ENCODE results near the gene VTCN1.

VTCN1 gene

DNA sequence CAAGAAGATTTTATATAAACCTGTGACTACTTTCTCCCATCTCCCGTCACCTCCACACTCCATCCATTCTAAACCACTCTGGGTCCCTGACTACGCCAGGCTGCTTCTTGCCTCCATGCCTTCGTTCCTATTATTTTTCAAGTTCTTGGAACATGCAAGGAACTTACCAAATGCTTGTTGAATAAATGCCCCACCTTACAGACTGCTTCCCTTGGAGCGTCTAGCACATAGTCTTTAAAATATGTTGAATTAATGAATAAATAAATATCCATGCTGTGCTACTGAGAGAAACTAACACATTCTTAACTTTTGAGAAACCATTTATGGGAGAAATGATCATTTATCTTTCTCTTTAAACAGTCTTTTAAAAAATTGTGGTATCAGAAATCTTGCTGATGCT lies 27.6 kb downstream of the VTCN1 start:
- Histone ChIP-seq H3K36me3 (ENCODE audit: control insufficient read depth in 2 of 2, insufficient read depth in 1 of 2, low read length in 2 of 2) (no peaks in the 10 kb centered on the region), H3K4me3 (ENCODE audit: low read depth, low read length) (no peak overlapping the region), H3K4me1 (ENCODE audit: control insufficient read depth, insufficient read depth, low read length) (no peaks in the 10 kb centered on the region), H3K27ac (ENCODE audit: extremely low read depth, low read depth, low read length) (no peak overlapping the region), H3K9me3 (ENCODE audit: control insufficient read depth, insufficient read depth, low read depth, low read length) (no peaks in the 10 kb centered on the region)
- ChIA-PET CTCF (no interaction called here), POLR2A (no interaction called here)
- TF ChIP-seq KLF9 (tag by site-specific recombination; IDR thresholded peaks at IDR 0.05; ENCODE audit: low read depth), result no peak
- no peak for TF ChIP-seq ZNF660 (tag by site-specific recombination; IDR thresholded peaks at IDR 0.05)
- no peak for TF ChIP-seq ZNF707 (tag by site-specific recombination; IDR thresholded peaks at IDR 0.05)
- no peak for TF ChIP-seq ZNF404 (tag by site-specific recombination; IDR thresholded peaks at IDR 0.05)
- no peak for TF ChIP-seq ZNF747 (tag by site-specific recombination; IDR thresholded peaks at IDR 0.05)
- TF ChIP-seq ZNF768 (tag by site-specific recombination; IDR thresholded peaks at IDR 0.05), result no peak
- TF ChIP-seq ZNF16 (tag by site-specific recombination; IDR thresholded peaks at IDR 0.05; ENCODE audit: low read depth), result no peak
- TF ChIP-seq ZSCAN23 (tag by site-specific recombination; IDR thresholded peaks at IDR 0.05), result no peak
- no peak for TF ChIP-seq GLIS2 (tag by site-specific recombination; IDR thresholded peaks at IDR 0.05)
- TF ChIP-seq ZNF366 (tag by site-specific recombination; conservative IDR thresholded peaks at IDR 0.05), result no peak
- TF ChIP-seq SCRT2 (tag by site-specific recombination; IDR thresholded peaks at IDR 0.05), result no peak

DNA sequence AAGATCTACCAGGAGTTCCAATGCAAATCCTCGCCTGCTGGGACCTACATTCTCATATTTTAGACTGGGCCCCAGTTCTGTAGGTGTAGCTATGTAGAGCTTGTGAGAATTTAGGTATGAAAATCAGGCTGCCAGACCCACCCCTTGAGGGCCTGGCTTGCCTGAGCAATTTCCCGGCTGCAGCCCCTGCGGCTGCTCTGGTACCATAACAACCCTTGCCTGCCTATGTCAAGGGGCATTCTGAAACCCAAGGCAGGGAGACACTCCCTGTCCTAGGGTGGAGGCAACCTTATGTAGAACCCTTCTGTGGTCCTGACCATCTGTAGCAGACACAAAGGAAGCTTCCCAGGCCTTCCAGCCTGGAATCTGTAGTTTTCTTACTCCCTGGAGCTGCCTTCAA lies 28.4 kb downstream of the VTCN1 start:
- TF ChIP-seq ZNF266 (tag by site-specific recombination; IDR thresholded peaks at IDR 0.05; ENCODE audit: low read depth) (no peak), ZNF404 (tag by site-specific recombination; IDR thresholded peaks at IDR 0.05) (no peak), ZNF660 (tag by site-specific recombination; IDR thresholded peaks at IDR 0.05) (no peak), ZBTB20 (tag by site-specific recombination; IDR thresholded peaks at IDR 0.05) (no peak)
- H3K36me3 ChIP-seq (ENCODE audit: control insufficient read depth in 2 of 2, insufficient read depth in 1 of 2, low read length in 2 of 2), result no peaks in the 10 kb centered on the region
- H3K4me1 ChIP-seq (ENCODE audit: control insufficient read depth, insufficient read depth, low read length), result no peaks in the 10 kb centered on the region
- no peak overlapping the region for H3K27ac ChIP-seq (ENCODE audit: extremely low read depth, low read depth, low read length)
- POLR2A ChIA-PET, result interaction anchor here (0.9 kb wide), 1 partner anchor 35 kb away, joined by 4 read pairs; no protein-coding TSS in a partner anchor
- CTCF ChIA-PET, result interaction anchor here (1.7 kb wide), 1 partner anchor 54 kb away, joined by 5 read pairs; no protein-coding TSS in a partner anchor
- no peaks in the 10 kb centered on the region for H3K9me3 ChIP-seq (ENCODE audit: control insufficient read depth, insufficient read depth, low read depth, low read length)
- no peak overlapping the region for H3K4me3 ChIP-seq (ENCODE audit: low read depth, low read length)

DNA sequence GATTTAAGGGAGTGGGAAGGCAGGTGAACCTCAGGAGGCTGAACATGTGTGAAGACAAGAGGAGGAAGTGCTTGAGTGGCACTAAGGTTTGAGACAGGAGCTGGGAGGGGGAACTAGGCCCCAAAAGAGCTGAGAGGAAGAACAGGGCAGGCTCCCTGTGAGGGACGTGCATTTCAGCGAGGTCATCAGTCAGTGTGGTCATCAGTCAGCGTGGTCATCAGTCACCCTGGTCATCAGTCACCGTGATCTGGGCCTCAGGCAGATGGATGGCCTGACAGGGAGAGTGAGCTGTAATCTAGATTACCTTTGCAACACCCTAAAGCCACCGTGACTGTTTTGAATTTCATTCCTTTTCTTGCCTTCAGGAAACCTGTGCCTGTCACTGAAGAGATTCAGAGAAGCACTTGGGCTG lies 29.1 kb downstream of the VTCN1 start:
- no peaks in the 10 kb centered on the region for H3K9me3 ChIP-seq (ENCODE audit: control insufficient read depth, insufficient read depth, low read depth, low read length)
- CTCF ChIA-PET, result interaction anchor here (0.9 to 1.7 kb wide), 4 partner anchors 14 to 353 kb away, joined by 4 to 5 read pairs (median 5); no protein-coding TSS in a partner anchor
- H3K4me3 ChIP-seq (ENCODE audit: low read depth, low read length), result no peak overlapping the region
- no peaks in the 10 kb centered on the region for H3K4me1 ChIP-seq (ENCODE audit: control insufficient read depth, insufficient read depth, low read length)
- no peaks in the 10 kb centered on the region for H3K36me3 ChIP-seq (ENCODE audit: control insufficient read depth in 2 of 2, insufficient read depth in 1 of 2, low read length in 2 of 2)
- no peak overlapping the region for H3K27ac ChIP-seq (ENCODE audit: extremely low read depth, low read depth, low read length)
- POLR2A ChIA-PET, result interaction anchor here (0.9 kb wide), 1 partner anchor 34 kb away, joined by 4 read pairs; no protein-coding TSS in a partner anchor
- TF ChIP-seq ZNF830 (tag by site-specific recombination; IDR thresholded peaks at IDR 0.05; ENCODE audit: low read depth) (no peak), YY2 (tag by site-specific recombination; IDR thresholded peaks at IDR 0.05) (no peak), ZNF146 (tag by site-specific recombination; IDR thresholded peaks at IDR 0.05) (no peak), SCRT1 (tag by site-specific recombination; IDR thresholded peaks at IDR 0.05; ENCODE audit: borderline replicate concordance) (no peak), HOXD13 (CRISPR knock-in tag; IDR thresholded peaks at IDR 0.05; ENCODE audit: borderline replicate concordance) (no peak), ZNF660 (tag by site-specific recombination; IDR thresholded peaks at IDR 0.05) (peak; percentile 76; the same call in 1 of the 2 replicates), ZNF596 (tag by site-specific recombination; IDR thresholded peaks at IDR 0.05) (no peak), ZIC2 (tag by site-specific recombination; IDR thresholded peaks at IDR 0.05) (no peak), ZNF654 (tag by site-specific recombination; IDR thresholded peaks at IDR 0.05; ENCODE audit: low read depth) (no peak)
- TF ChIP-seq, protein P1, sequence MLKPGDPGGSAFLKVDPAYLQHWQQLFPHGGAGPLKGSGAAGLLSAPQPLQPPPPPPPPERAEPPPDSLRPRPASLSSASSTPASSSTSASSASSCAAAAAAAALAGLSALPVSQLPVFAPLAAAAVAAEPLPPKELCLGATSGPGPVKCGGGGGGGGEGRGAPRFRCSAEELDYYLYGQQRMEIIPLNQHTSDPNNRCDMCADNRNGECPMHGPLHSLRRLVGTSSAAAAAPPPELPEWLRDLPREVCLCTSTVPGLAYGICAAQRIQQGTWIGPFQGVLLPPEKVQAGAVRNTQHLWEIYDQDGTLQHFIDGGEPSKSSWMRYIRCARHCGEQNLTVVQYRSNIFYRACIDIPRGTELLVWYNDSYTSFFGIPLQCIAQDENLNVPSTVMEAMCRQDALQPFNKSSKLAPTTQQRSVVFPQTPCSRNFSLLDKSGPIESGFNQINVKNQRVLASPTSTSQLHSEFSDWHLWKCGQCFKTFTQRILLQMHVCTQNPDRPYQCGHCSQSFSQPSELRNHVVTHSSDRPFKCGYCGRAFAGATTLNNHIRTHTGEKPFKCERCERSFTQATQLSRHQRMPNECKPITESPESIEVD (tag by site-specific recombination; IDR thresholded peaks at IDR 0.05), result no peak
- TF ChIP-seq, protein P2, sequence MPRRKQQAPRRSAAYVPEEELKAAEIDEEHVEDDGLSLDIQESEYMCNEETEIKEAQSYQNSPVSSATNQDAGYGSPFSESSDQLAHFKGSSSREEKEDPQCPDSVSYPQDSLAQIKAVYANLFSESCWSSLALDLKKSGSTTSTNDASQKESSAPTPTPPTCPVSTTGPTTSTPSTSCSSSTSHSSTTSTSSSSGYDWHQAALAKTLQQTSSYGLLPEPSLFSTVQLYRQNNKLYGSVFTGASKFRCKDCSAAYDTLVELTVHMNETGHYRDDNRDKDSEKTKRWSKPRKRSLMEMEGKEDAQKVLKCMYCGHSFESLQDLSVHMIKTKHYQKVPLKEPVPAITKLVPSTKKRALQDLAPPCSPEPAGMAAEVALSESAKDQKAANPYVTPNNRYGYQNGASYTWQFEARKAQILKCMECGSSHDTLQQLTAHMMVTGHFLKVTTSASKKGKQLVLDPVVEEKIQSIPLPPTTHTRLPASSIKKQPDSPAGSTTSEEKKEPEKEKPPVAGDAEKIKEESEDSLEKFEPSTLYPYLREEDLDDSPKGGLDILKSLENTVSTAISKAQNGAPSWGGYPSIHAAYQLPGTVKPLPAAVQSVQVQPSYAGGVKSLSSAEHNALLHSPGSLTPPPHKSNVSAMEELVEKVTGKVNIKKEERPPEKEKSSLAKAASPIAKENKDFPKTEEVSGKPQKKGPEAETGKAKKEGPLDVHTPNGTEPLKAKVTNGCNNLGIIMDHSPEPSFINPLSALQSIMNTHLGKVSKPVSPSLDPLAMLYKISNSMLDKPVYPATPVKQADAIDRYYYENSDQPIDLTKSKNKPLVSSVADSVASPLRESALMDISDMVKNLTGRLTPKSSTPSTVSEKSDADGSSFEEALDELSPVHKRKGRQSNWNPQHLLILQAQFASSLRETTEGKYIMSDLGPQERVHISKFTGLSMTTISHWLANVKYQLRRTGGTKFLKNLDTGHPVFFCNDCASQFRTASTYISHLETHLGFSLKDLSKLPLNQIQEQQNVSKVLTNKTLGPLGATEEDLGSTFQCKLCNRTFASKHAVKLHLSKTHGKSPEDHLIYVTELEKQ (tag by site-specific recombination; IDR thresholded peaks at IDR 0.05; ENCODE audit: borderline replicate concordance), result no peak
- TF ChIP-seq, protein P3, sequence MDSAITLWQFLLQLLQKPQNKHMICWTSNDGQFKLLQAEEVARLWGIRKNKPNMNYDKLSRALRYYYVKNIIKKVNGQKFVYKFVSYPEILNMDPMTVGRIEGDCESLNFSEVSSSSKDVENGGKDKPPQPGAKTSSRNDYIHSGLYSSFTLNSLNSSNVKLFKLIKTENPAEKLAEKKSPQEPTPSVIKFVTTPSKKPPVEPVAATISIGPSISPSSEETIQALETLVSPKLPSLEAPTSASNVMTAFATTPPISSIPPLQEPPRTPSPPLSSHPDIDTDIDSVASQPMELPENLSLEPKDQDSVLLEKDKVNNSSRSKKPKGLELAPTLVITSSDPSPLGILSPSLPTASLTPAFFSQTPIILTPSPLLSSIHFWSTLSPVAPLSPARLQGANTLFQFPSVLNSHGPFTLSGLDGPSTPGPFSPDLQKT (IDR thresholded peaks at IDR 0.05; ENCODE audit: borderline replicate concordance, low read depth, low read length), result no peak
- TF ChIP-seq, protein P4, sequence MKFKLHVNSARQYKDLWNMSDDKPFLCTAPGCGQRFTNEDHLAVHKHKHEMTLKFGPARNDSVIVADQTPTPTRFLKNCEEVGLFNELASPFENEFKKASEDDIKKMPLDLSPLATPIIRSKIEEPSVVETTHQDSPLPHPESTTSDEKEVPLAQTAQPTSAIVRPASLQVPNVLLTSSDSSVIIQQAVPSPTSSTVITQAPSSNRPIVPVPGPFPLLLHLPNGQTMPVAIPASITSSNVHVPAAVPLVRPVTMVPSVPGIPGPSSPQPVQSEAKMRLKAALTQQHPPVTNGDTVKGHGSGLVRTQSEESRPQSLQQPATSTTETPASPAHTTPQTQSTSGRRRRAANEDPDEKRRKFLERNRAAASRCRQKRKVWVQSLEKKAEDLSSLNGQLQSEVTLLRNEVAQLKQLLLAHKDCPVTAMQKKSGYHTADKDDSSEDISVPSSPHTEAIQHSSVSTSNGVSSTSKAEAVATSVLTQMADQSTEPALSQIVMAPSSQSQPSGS (tag by site-specific recombination; IDR thresholded peaks at IDR 0.05; ENCODE audit: low read depth), result peak; percentile 17; the same call in 1 of the 2 replicates
